Femur (tissue), 1 donor: ENCODE data around the gene GFRA4.

ENCODE experiments used
- DNase-seq: peaks from one replicate; pipeline ENCODE4 v3.0.0-alpha.2; 2017

Gene GFRA4

GRCh38 chr20:3693376-3693775 is 30.2 kb upstream of the GFRA4 start:
- peak; percentile 10 for DNase-seq

- DNase-seq: peak; percentile 19
These were observed 29.6 kb upstream of the GFRA4 start for GRCh38 chr20:3692706-3693294.

GRCh38 chr20:3691897-3692296 is 28.7 kb upstream of the GFRA4 start:
- DNase-seq: no peak

GRCh38 chr20:3691306-3691705 is 28.1 kb upstream of the GFRA4 start:
- DNase-seq: no peak

- DNase-seq: no peak
These were observed 27.2 kb upstream of the GFRA4 start for GRCh38 chr20:3690413-3690812.

GRCh38 chr20:3689978-3690377 is 26.8 kb upstream of the GFRA4 start:
- no peak for DNase-seq

- no peak for DNase-seq
These were observed 24.5 kb upstream of the GFRA4 start for GRCh38 chr20:3687655-3688054.

GRCh38 chr20:3686867-3687321 is 23.7 kb upstream of the GFRA4 start:
- peak; percentile 93 for DNase-seq

GRCh38 chr20:3686421-3686820 is 23.2 kb upstream of the GFRA4 start:
- DNase-seq: no peak

GRCh38 chr20:3685341-3685740 is 22.1 kb upstream of the GFRA4 start:
- no peak for DNase-seq

GRCh38 chr20:3681931-3682781 is 19.0 kb upstream of the GFRA4 start, which contains the start of gene ADAM33:
ADAM33 (minus strand) TSS chr20:3682010; CDS start chr20:3682004, 6 bp downstream.
- peak; percentile 66 for DNase-seq

GRCh38 chr20:3681352-3681930 is 18.2 kb upstream of the GFRA4 start:
- no peak for DNase-seq

GRCh38 chr20:3680701-3681351 is 17.6 kb upstream of the GFRA4 start:
- DNase-seq: no peak

GRCh38 chr20:3679749-3680700 is 16.8 kb upstream of the GFRA4 start:
- DNase-seq: no peak

- no peak for DNase-seq
These were observed 15.9 kb upstream of the GFRA4 start for GRCh38 chr20:3678856-3679720.

GRCh38 chr20:3678198-3678597 is 15.0 kb upstream of the GFRA4 start:
- DNase-seq: no peak

GRCh38 chr20:3677733-3678132 is 14.5 kb upstream of the GFRA4 start:
- peak; percentile 82 for DNase-seq

GRCh38 chr20:3674995-3675900 is 12.0 kb upstream of the GFRA4 start:
- no peak for DNase-seq

- DNase-seq: no peak
These were observed 11.2 kb upstream of the GFRA4 start for GRCh38 chr20:3674447-3674846.
